Fibroblast of gingiva (primary cell): Measurements from ENCODE around the gene IFNGR2.
A peak's percentile ranks its signal among the peaks of the same experiment; 100 is the strongest.
"Not testable (repeated sequence)": the region's sequence is repeated elsewhere in the genome, so short reads cannot be mapped to it uniquely, and the experiment has no call there.

ENCODE experiments used
- DNase-seq: peaks from one replicate; pipeline ENCODE4 v3.0.0-alpha.2; 2011; ENCODE audit warnings: low read depth

Gene IFNGR2

GRCh38 chr21:33437140-33437539, 33.9 kb downstream of the IFNGR2 start:
- no peak for DNase-seq

- peak; percentile 45 for DNase-seq
These were observed 38.6 kb downstream of the IFNGR2 start for GRCh38 chr21:33441489-33442477.

GRCh38 chr21:33443194-33443593, 40.0 kb downstream of the IFNGR2 start:
- DNase-seq = no peak

- no peak for DNase-seq
These were observed 41.3 kb downstream of the IFNGR2 start for GRCh38 chr21:33444499-33444898.

GRCh38 chr21:33446620-33447019, 43.4 kb downstream of the IFNGR2 start:
- not testable (repeated sequence) for DNase-seq

- no peak for DNase-seq
These were observed 46.4 kb downstream of the IFNGR2 start for GRCh38 chr21:33449616-33450015.

GRCh38 chr21:33451634-33452071, 48.4 kb downstream of the IFNGR2 start:
- DNase-seq = peak; percentile 11

GRCh38 chr21:33452362-33452761, 49.1 kb downstream of the IFNGR2 start:
- no peak for DNase-seq

GRCh38 chr21:33455686-33456446, 52.7 kb downstream of the IFNGR2 start:
- no peak for DNase-seq

GRCh38 chr21:33458861-33459260, 55.6 kb downstream of the IFNGR2 start:
- no peak for DNase-seq

GRCh38 chr21:33461538-33462250, 58.5 kb downstream of the IFNGR2 start:
- no peak for DNase-seq

GRCh38 chr21:33469183-33469582, 66.0 kb downstream of the IFNGR2 start:
- DNase-seq = not testable (repeated sequence)

GRCh38 chr21:33470701-33471100, 67.5 kb downstream of the IFNGR2 start:
- no peak for DNase-seq

GRCh38 chr21:33473344-33473743, 70.1 kb downstream of the IFNGR2 start:
- no peak for DNase-seq

- DNase-seq = no peak
These were observed 73.9 kb downstream of the IFNGR2 start for GRCh38 chr21:33477066-33477465.

- no peak for DNase-seq
These were observed 75.0 kb downstream of the IFNGR2 start for GRCh38 chr21:33478182-33478581.

GRCh38 chr21:33478935-33479678, 75.9 kb downstream of the IFNGR2 start:
- DNase-seq = peak; percentile 26

GRCh38 chr21:33479679-33480480, 76.7 kb downstream of the IFNGR2 start, which contains the start of gene TMEM50B:
TSS of gene TMEM50B (minus strand) at chr21:33479974. CDS start at chr21:33468885, 11,089 bp downstream.
- DNase-seq = peak; percentile 96

- no peak for DNase-seq
These were observed 77.4 kb downstream of the IFNGR2 start for GRCh38 chr21:33480481-33481103.
